ENCODE results near the gene ZBTB37.
A peak's percentile ranks its signal among the peaks of the same experiment; 100 is the strongest.
"Not testable (repeated sequence)": the region's sequence is repeated elsewhere in the genome, so short reads cannot be mapped to it uniquely, and the experiment has no call there.

Gene ZBTB37

DNA sequence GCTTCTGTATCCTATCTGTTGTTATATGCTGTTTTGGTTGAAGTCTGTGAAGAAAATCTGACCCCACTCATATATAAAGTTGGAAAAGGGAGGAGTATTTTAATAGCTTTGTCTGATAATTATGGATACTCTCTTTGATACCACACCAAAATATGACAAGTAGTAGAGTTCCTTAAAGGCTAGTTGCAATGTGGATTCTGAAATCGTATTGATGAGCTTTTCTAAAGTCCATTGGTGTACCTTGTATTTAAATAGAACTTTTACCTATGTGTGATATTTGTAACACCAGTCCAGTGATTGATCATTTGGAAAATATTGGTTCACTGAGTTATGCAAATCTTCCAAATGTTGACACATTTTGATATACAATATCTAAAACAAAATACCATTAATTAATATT is 8.1 kb upstream of the ZBTB37 start:
- TF ChIP-seq JUND (IDR thresholded peaks at IDR 0.05; ENCODE audit: low read depth): no peak
- in situ Hi-C loops (cut with HindIII; ENCODE audit: low pct_unique_long_range_greater_than_20kb, low sequenced_read_pairs): no loop called here
- DNase-seq (ENCODE audit: low read depth in 1 of 2, low spot score in 1 of 2): no peak

DNA sequence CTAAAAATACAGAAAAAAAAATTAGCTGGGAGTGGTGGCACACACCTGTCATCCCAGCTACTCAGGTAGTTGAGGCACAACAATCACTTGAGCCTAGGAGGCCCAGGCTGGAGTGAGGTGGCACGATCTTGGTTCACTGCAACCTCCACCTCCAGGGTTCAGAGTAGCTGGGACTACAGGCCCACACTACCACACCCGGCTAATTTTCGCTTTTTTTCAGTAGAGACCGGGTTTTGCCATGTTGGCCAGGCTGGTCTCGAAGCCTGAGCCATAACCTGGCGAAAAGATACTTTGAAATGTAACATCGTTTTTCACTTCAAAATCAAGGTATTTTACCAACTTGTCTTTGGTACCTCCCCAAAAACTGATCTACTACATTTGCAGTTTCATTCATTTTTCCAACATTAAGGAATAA is 6.4 kb upstream of the ZBTB37 start:
- TF ChIP-seq JUND (IDR thresholded peaks at IDR 0.05; ENCODE audit: low read depth): no peak
- DNase-seq (ENCODE audit: low read depth in 1 of 2, low spot score in 1 of 2): peak in 1 of 2 experiments; percentile 42
- in situ Hi-C loops (cut with HindIII; ENCODE audit: low pct_unique_long_range_greater_than_20kb, low sequenced_read_pairs): no loop called here

DNA sequence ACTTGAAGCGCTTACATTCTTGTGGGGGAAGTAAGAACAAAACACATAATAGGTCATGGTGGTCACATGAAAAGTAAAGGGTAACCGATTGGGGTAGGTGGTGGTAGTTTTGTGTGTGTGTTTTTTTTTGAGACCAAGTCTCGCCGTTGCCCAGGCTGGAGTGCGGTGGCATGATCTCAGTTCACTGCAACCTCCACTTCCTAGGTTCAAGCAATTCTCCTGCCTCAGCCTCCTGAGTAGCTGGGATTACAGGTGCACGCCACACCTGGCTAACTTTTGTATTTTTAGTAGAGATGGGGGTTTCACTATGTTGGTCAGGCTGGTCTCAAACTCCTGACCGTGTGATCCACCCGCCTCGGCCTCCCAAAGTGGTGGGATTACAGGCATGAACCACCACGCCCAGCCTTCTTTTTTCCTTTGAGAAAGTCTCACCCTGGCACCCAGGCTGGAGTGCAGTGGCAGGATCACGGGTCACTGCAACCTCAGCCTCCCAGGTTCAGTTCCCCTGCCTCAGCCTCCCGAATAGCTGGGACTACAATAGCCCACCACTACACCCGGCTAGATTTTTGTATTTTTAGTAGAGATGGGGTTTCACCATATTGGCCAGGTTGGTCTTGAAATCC is 5.9 kb upstream of the ZBTB37 start:
- in situ Hi-C loops (cut with HindIII; ENCODE audit: low pct_unique_long_range_greater_than_20kb, low sequenced_read_pairs): not testable (repeated sequence)
- peak in 1 of 2 experiments; percentile 42 for DNase-seq (ENCODE audit: low read depth in 1 of 2, low spot score in 1 of 2)

DNA sequence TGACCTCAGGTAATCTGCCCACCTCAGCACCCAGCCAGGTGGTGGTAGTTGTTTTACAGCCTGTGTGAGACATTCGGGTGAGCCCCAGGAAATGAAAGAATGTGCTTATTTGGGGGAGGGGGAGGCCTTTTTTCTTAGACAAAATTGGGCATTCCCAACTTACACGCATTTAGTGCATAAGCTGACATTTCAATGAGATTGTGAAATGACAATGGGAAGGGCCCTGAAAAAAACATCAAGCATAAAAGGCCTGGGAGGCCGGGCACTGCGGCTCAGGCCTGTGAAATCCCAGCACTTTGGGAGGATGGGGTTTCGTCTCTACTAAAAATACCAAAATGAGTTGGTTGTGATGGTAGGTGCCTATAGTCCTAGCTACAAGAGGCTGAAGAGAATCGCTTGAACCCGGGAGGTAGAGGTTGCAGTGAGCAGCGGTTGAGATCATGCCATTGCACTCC is 5.4 kb upstream of the ZBTB37 start:
- in situ Hi-C loops (cut with HindIII; ENCODE audit: low pct_unique_long_range_greater_than_20kb, low sequenced_read_pairs): no loop called here
- DNase-seq (ENCODE audit: low read depth in 1 of 2, low spot score in 1 of 2): peak in 1 of 2 experiments; percentile 41

DNA sequence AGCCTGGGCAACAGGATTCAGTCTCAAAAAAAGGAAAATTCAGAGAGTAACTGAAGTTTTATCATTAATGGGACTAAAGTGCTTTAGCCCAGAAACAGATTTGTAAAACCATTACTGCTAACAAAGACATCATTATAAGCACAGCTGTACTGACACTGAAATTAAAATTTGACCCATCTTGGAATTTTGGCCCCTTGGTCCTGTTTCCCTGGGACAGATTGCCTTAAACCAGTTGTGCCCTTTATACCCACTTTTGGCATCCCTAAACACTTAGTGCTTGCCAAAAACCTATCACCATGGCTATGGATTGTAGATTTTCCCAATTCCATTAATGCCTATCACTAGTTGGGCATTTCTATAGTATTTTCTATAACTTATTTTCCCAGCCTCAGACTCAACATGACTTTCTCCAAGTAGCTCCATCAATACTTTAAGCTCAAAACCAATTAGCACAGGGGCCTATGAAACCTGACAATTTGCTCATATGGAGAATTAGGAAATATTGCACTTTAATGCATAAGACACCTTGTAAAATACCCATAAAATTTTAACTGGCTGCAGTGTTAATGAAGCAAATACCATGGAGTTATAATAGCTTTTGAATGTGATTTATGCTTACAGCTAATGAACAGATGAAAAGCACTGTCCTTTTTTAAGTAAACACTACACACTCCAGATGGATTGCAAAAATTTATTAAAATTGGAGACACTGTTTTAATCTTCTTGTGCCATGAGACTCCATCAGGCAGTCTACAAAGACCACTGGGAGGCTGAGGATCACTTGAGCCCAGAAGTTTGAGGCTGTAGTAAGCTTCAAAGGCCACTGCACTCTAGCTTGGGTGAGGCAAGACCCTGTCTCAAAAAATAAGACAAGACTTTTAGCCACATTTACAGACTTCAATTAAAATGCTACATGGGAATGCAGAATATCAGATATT is 4.7 kb upstream of the ZBTB37 start:
- DNase-seq (ENCODE audit: low read depth in 1 of 2, low spot score in 1 of 2): no peak
- in situ Hi-C loops (cut with HindIII; ENCODE audit: low pct_unique_long_range_greater_than_20kb, low sequenced_read_pairs): no loop called here
- no peak; the same call in 1 of the 2 replicates for TF ChIP-seq JUND (IDR thresholded peaks at IDR 0.05; ENCODE audit: low read depth)

More for the DNA sequence above, 5.4 kb upstream of the ZBTB37 start:
- TF ChIP-seq JUND (IDR thresholded peaks at IDR 0.05; ENCODE audit: low read depth): peak; percentile 34; the same call in 1 of the 2 replicates

DNA sequence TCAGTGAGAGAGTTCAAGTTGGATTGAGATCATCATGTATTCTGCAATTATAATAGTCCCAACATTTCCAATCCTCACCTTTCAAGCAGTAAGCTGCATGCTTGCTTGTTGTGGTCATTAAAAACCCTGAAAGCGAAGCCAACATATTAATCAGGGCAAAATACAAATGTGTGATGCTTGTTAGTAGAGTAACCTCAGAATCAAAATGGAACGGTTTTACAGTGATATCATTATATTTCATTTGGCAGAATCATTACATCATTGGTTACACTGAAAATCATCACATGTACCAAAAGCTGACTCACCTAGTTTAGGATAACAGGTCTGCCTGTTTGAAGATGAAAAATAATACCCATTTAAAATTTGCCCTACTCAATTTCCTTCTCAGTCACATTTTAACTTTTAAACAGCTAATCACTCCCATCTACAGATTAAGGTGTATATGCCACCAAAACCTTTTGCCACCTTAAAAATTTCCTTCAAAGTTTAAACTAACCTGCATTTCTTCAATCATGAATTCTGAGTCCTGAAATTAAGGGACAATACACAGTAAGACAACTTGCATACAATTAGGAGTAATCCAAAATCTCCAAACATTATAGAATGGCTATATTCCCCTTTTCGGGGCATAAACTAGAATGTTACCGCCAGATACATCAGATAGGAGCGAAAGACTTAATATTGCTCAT is 3.9 kb upstream of the ZBTB37 start:
- TF ChIP-seq JUND (IDR thresholded peaks at IDR 0.05; ENCODE audit: low read depth): no peak
- DNase-seq (ENCODE audit: low read depth in 1 of 2, low spot score in 1 of 2): no peak
- in situ Hi-C loops (cut with HindIII; ENCODE audit: low pct_unique_long_range_greater_than_20kb, low sequenced_read_pairs): no loop called here

DNA sequence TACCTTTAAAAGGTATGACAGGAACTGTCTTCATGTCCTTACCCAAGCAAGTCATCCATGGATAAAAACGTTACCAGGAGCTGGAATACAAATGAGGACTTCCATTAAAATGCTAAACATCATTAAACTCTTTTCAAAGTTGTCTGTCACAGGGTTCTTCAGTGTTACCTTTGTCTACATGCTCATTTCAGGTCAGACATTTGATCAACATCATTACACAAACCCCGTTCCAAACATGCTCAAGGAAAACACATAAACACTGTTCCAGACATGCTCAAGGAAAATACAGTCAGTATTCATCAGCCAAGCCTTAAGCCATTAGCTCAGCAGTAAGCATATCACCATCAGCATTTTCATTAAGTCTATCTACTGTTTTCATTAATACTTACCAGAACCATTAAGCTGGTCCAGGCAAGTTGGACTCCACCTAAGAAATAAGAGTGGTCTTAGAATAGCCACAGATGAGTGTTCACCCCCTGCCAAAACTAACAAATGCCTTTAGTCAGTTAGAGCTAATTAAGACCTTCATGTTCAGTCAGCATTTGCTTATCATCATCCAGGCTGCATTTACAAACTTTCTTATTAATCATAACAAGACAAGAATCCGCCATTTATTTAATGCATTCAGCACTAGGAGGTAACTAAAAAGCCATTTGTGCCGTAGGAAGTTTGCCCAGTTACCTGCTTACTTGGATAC is 2.6 kb upstream of the ZBTB37 start:
- in situ Hi-C loops (cut with HindIII; ENCODE audit: low pct_unique_long_range_greater_than_20kb, low sequenced_read_pairs): no loop called here
- no peak for DNase-seq (ENCODE audit: low read depth in 1 of 2, low spot score in 1 of 2)
- TF ChIP-seq JUND (IDR thresholded peaks at IDR 0.05; ENCODE audit: low read depth): no peak

DNA sequence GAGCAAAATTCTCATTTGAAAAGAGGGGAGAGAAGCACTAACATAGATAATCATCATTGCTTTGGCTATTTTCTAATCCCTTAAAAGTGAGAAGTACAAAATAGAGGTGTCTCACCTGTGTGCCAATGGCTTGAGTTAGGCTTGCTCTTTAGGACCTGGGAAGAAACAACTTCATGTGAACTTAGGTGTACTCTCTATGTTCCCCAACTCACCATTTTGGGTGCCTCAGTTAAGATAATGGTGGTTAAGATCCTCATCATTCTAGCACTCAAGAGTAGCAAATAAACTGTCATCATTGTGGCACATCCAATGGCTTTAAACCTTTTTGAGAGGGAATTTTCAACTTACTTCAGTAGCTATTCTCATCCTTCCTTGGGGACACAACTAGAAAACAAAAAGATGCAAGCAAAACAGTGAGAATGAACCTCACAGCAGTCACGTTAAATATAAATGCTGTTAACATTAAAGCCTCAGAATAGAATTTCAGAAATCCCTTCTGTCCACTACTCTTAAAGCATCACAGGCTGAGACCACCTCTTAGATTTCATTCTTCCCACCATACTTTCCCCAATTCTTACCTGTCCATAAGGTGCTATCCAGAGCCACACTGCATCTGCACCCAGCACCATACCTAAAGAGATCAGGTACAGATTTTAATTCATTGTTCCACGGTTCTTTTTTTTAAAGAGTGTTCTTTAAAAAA is 1.6 kb upstream of the ZBTB37 start:
- DNase-seq (ENCODE audit: low read depth in 1 of 2, low spot score in 1 of 2): no peak
- in situ Hi-C loops (cut with HindIII; ENCODE audit: low pct_unique_long_range_greater_than_20kb, low sequenced_read_pairs): no loop called here
- TF ChIP-seq JUND (IDR thresholded peaks at IDR 0.05; ENCODE audit: low read depth): no peak

DNA sequence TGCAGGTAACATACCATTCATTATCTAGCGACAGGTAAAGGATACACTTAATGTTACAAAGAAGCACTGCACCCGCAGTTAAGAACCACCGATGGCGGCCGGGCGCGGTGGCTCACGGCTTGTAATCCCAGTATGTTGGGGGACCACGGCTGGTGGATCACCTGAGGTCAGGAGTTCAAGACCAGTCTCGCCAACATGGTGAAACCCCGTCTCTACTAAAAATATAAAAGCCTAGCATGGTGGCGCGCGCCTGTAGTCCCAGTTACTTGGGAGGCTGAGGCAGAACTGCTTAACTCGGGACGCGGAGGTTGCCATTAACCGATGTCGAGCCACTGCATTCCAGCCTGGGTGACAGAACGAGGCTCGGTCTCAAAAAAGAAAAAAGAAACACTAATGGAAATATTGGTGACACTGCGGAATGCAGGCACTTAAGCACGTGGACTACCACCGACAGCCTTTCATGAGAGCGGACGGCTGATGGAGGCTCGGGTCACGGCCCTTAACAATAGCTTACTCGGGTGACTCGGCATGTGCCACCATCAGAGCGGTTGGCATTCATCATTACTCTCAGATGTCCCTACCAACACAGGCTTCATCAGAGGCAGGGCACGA is 933 bp upstream of the ZBTB37 start:
- TF ChIP-seq JUND (IDR thresholded peaks at IDR 0.05; ENCODE audit: low read depth): no peak
- in situ Hi-C loops (cut with HindIII; ENCODE audit: low pct_unique_long_range_greater_than_20kb, low sequenced_read_pairs): no loop called here
- no peak for DNase-seq (ENCODE audit: low read depth in 1 of 2, low spot score in 1 of 2)

DNA sequence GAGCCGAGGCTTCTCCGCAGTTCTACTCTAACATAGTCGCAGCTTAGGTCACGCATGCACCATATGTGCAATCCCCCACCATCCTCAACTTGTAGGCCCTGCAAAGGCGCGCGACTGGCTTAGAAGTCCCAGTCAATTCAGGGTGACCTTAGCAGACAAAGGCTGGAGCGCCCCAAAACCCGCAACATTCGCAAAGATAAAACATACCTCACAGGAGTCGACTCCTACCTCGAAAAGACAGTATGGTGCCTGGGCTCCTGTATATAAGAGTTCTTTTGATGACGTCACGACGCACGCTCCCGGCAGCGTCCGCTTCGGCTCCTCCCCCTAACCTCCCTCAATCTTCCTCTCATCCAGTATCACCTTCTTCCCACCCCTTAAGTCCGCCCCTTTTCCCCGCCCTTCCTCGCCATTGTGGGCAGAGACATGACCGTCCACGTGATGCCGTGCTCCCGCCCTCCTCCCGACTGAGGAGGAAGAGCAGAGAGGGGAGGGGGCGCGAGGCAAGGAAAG is 371 bp upstream of the ZBTB37 start, which contains the start of gene GAS5:
Gene GAS5 (minus strand): TSS at position 237 of the 513 bp plus-strand sequence.
- peak; percentile 85 to 100 for DNase-seq (ENCODE audit: low read depth in 1 of 2, low spot score in 1 of 2)
- in situ Hi-C loops (cut with HindIII; ENCODE audit: low pct_unique_long_range_greater_than_20kb, low sequenced_read_pairs): no loop called here
- no peak for TF ChIP-seq JUND (IDR thresholded peaks at IDR 0.05; ENCODE audit: low read depth)

DNA sequence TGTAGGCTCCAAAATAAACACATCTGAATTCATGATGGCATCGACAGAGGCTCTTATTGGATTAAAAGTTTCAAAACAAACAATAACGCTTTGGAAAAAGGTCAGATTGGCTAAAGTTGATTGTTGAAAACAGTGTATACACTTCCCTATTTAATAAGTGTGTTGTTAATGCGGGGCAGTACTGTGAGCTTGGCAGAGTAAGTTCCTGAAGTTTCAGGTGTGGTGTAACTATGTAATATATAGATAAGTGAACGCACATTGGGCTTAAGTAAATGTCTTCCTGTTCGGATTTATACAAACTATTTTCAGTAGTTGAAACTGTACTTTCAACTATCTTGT is 810 bp downstream of the ZBTB37 start:
- in situ Hi-C loops (cut with HindIII; ENCODE audit: low pct_unique_long_range_greater_than_20kb, low sequenced_read_pairs): no loop called here
- peak in 1 of 2 experiments; percentile 93 for DNase-seq (ENCODE audit: low read depth in 1 of 2, low spot score in 1 of 2)
- no peak for TF ChIP-seq JUND (IDR thresholded peaks at IDR 0.05; ENCODE audit: low read depth)

All from T47D (cell line).